Frontal cortex (tissue), 4 donors: ENCODE data around the gene IGF2BP3. TPM values are rescaled to one million over a fixed set of nuclear protein-coding genes. Genes with fewer than 3 reads are reported as not detected.

Source experiments
- DNase-seq, 2 donors: peaks; one replicate each; pipeline ENCODE4 v3.0.0; 2012; ENCODE audit warnings: low spot score in 2 of 2
- FAIRE-seq: peaks from 2 replicates; lab custom pipeline; 2012; peaks lifted over from hg19 to GRCh38; lab: Jason Lieb, UNC
- total RNA-seq: library from RNA; depleted of rRNA; stranded (reverse); fragments of >200 nt; gene quantifications from one replicate; pipeline ENCODE4 v1.2.3, GENCODE V29; 2014
- donor health status: control.
- donor health status: control.
- donor health status: control.

Gene IGF2BP3
- total RNA-seq, 1 donor from 2014 or later: 81.5 TPM

DNA sequence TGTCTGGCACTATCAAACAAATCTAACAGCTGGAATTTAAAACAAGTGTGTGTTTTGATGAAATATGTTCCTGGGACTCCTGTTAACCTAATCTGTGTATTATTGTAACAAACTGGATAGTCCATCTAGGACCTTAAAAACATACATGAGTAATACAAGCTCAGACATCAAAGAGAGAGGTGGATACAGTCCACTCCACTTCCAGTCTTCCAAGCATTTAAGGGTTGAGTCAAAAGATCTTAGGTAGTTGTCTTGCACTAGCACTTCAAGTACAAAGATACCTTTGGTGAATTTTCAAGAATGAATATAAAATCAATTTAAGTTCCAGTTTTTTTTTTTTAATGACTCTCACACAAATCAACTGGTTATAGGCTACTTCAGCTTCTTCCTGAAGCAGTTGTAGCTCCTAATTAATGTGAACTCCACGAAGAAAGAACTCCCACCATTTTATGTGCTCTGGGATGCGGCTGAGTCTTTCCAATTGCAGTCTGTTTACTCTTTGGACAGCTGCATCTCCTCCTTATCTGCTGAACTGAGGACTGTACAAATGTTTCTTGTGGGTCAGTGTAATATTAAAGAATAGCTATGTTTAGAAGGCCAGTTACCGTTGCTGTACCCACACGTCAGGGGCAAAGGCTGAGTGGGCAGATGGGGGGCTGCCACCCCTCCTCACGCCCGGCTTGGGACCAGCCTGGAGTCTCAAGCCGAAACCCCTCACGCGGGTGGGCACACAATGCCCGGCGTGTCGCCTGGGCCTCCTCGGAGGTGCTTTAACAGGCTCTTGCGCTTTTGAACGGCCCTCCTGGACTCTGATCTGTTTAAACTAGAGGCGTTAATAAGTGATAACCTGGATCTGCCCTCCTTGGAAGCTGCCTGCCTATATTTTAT lies 2.9 kb upstream of the IGF2BP3 start:
- DNase-seq: no peak

DNA sequence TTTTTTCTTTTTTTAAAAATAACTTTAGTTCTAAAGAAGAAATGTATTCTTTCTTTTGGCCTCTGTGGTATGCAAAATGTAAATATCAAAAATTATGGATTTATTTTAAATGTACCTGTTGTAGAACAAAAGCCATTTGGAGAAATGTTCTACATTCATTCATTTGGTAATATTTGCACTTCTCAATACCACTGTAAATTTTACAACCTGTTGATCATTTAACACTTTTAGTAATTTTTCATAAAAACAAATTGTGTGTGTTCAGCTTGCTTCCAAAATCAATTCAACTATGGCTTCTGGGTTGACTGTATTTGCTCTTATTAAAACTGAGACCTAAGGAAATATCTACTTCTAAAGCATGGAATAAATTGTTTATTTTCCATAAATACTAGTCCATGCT lies 2.3 kb upstream of the IGF2BP3 start:
- DNase-seq (no peak), FAIRE-seq (no peak)

More for the DNA sequence above, 2.9 kb upstream of the IGF2BP3 start:
- FAIRE-seq: no peak

DNA sequence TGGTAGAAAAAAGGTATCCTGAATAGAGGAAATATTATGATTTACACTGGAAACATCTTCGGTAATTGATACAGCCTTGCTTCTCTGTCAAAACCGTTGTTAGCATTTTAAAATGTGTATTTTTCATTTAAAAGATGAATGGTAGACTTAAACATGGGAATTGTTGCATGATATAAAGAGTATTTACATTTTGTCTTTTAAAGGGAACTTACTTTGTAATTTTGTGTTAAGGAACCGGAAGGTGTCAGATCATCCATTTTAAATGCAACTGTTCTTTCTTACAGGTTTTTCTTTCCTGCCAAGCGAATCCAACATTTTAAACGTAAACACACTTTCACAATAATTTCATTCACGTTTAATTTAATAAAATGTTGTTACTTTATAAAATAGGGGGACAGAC lies 1.8 kb upstream of the IGF2BP3 start:
- FAIRE-seq: no peak
- no peak for DNase-seq

- no peak for FAIRE-seq
- DNase-seq: no peak
Observed at GRCh38 chr7:23471106-23471859, 992 bp upstream of the IGF2BP3 start.

DNA sequence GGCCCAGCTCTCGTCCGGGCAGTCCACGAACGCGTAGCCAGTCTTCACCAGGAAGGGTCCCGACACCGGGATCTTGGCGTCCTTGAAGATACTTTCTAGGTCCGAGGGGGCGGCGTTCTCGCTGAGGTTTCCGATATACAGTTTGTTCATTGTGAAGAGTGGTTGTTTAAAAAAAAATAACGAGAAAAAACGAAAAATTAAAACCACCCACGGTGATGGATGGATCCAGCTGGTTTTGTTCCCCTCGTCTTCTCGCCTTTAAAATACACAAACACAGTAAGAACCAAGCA lies 385 bp downstream of the IGF2BP3 start:
- FAIRE-seq (no peak), DNase-seq (no peak)

- no peak for DNase-seq
- FAIRE-seq: no peak
Observed at GRCh38 chr7:23469150-23469960, 936 bp downstream of the IGF2BP3 start.

GRCh38 chr7:23468526-23469149 lies 1.7 kb downstream of the IGF2BP3 start:
- DNase-seq (no peak), FAIRE-seq (no peak)

GRCh38 chr7:23467806-23468525 lies 2.3 kb downstream of the IGF2BP3 start:
- no peak for FAIRE-seq

DNA sequence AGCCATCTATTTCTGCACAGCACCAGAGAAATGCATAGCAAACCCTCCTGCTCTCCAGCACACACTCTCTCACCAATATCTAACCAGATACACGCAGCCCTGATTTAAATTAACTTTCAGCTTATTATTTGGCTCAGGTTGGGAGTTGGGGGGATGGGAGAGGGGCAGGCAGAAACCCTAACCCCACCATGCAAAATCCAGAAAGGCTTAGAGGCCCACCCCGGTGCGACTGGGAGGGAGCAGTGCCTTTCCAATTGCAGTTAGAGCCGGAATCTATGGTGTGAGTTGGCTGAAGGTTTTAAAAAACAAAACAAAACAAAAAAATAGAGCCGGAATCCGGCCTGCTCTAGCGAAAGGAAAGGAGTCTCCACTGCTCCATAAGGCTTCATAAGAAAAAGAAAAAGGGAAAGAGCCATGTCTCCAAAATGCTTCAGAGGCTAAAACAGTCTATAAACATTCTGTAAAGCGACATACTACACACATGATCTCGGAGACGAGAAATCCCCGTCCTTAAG lies 2.9 kb downstream of the IGF2BP3 start:
- DNase-seq (no peak), FAIRE-seq (no peak)

More at GRCh38 chr7:23467806-23468525, 2.3 kb downstream of the IGF2BP3 start:
- no peak for DNase-seq

- no peak for DNase-seq
- no peak for FAIRE-seq
Observed at GRCh38 chr7:23462846-23463245, 7.4 kb downstream of the IGF2BP3 start.

- DNase-seq (no peak), FAIRE-seq (no peak)
Observed at GRCh38 chr7:23458044-23458443, 12.2 kb downstream of the IGF2BP3 start.

DNA sequence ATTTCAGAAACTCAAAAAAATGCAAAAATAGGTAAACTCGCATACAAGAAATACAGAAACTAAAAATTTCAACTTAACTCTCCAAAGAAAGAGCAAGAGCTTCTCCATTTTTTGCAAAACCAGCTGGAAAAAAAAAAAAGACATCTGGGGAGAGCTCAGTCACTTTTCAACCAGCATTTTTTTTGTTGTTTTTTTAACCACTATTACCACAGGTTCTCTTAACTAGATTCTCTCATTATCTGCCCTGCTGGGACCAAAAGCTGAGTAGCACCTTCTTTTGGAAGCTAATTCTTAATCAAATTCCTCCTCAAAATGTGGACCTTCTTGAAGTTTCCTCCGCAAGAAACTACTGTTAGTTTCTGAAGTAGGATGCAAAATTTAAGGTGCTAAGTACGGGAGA lies 14.2 kb downstream of the IGF2BP3 start:
- DNase-seq: no peak
- FAIRE-seq: no peak

- no peak for DNase-seq
- FAIRE-seq: no peak
Observed at GRCh38 chr7:23454881-23455526, 15.3 kb downstream of the IGF2BP3 start.

GRCh38 chr7:23450518-23450917 lies 19.8 kb downstream of the IGF2BP3 start:
- FAIRE-seq (no peak), DNase-seq (no peak)

- DNase-seq (no peak), FAIRE-seq (no peak)
Observed at GRCh38 chr7:23449941-23450340, 20.4 kb downstream of the IGF2BP3 start.

GRCh38 chr7:23445326-23445725 lies 25.0 kb downstream of the IGF2BP3 start:
- FAIRE-seq: no peak

GRCh38 chr7:23443974-23444373 lies 26.3 kb downstream of the IGF2BP3 start:
- no peak for FAIRE-seq

More at GRCh38 chr7:23445326-23445725, 25.0 kb downstream of the IGF2BP3 start:
- DNase-seq: no peak

DNA sequence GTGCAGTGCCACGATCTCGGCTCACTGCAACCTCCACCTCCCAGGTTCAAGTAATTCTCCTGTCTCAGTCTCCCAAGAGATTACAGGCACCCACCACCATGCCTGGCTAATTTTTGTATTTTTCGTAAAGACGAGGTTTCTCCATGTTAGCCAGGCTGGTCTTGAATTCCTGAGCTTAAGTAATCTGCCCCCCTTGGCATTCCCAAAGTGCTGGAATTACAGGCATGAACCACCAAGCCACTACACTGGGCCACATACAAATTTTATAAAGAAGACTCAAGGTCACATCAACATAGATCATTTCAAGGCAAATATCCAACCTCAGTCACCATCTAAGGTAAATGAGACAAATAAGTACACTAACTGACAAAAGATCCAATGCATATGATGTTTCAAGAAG lies 32.1 kb downstream of the IGF2BP3 start:
- FAIRE-seq (no peak), DNase-seq (no peak)

More at GRCh38 chr7:23443974-23444373, 26.3 kb downstream of the IGF2BP3 start:
- no peak for DNase-seq
